ENCODE measurements around the gene KRTAP4-11.
"Not testable (repeated sequence)": the region's sequence is repeated elsewhere in the genome, so short reads cannot be mapped to it uniquely, and the experiment has no call there.

Gene KRTAP4-11

GRCh38 chr17:41103896-41104295, 14.3 kb downstream of the KRTAP4-11 start:
- Histone ChIP-seq H3K27me3 (ENCODE audit: low read length) (no peaks in the 10 kb centered on the region), H3K4me3 (ENCODE audit: insufficient read depth, low read length, poor library complexity, severe bottlenecking) (no peak overlapping the region), H3K4me2 (ENCODE audit: low read depth, low read length, poor library complexity, severe bottlenecking) (no peak overlapping the region), H4K20me1 (ENCODE audit: low read depth, low read length) (no peaks in the 10 kb centered on the region), H3K79me2 (ENCODE audit: insufficient read depth, low read length) (no peaks in the 10 kb centered on the region), H3K36me3 (ENCODE audit: low read length) (no peaks in the 10 kb centered on the region), H2AFZ (ENCODE audit: low read depth, low read length, severe bottlenecking) (no peak overlapping the region), H3K27ac (ENCODE audit: low read depth, low read length) (no peak overlapping the region), H3K9me2 (replicated peaks; ENCODE audit: insufficient read depth, low read length) (no peaks in the 10 kb centered on the region), H3K9ac (ENCODE audit: low read length) (no peak overlapping the region), H3K9me3 (ENCODE audit: insufficient read depth, low read length) (no peaks in the 10 kb centered on the region), H3F3A (ENCODE audit: insufficient read depth) (no peaks in the 10 kb centered on the region)
- TF ChIP-seq CTCF (IDR thresholded peaks at IDR 0.05; ENCODE audit: insufficient read depth, low read length, poor library complexity, severe bottlenecking) (no peak), EZH2phosphoT487 (conservative IDR thresholded peaks at IDR 0.05; ENCODE audit: low read length) (no peak)

DNA sequence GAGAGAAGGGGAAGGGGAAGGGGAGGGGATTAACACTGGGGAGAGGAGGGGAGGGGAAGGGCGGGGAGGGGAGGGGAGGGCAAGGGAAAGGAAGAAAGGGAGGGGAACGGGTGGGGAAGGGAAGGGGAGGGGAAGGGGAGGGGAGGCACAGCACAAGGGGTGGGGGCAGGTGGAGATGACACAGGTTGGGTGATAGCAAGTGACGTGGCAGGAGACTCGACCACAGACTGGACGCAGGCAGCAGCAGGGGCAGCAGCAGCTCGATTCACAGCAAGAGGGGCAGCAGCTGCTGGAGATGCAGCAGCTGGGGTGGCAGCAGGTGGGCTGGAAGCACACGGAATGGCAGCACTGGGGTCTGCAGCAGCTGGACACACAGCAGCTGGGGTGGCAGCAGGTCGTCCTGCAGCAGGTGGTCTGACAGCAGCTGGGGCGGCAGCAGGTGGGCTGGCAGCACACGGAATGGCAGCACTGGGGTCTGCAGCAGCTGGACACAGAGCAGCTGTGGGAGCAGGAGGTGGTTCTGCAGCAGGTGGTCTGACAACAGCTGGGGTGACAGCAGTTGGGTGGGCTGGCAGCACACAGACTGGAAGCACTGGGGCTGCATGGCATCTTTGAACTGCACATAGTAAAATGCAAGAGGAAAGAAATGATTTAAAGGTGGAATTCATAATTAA, 16.4 kb downstream of the KRTAP4-11 start, which contains the start of gene KRTAP4-16:
Gene KRTAP4-16 (minus strand): TSS at position 624 of the 674 bp plus-strand sequence. CDS start 0 bp downstream, at position 624.
- Histone ChIP-seq H3K4me3 (ENCODE audit: insufficient read depth, low read length, poor library complexity, severe bottlenecking) (no peak within 1 kb of the TSS), H4K20me1 (ENCODE audit: low read depth, low read length) (no peaks in the 10 kb centered on the region), H2AFZ (ENCODE audit: low read depth, low read length, severe bottlenecking) (no peak within 1 kb of the TSS), H3K27me3 (ENCODE audit: low read length) (no peaks in the 10 kb centered on the region), H3K9me3 (ENCODE audit: insufficient read depth, low read length) (no peaks in the 10 kb centered on the region), H3K9ac (ENCODE audit: low read length) (no peak within 1 kb of the TSS), H3F3A (ENCODE audit: insufficient read depth) (no peaks in the 10 kb centered on the region), H3K27ac (ENCODE audit: low read depth, low read length) (no peak within 1 kb of the TSS), H3K4me2 (ENCODE audit: low read depth, low read length, poor library complexity, severe bottlenecking) (no peak within 1 kb of the TSS), H3K79me2 (ENCODE audit: insufficient read depth, low read length) (no peaks in the 10 kb centered on the region), H3K9me2 (replicated peaks; ENCODE audit: insufficient read depth, low read length) (no peaks in the 10 kb centered on the region), H3K36me3 (ENCODE audit: low read length) (no peaks in the 10 kb centered on the region)
- no peak for TF ChIP-seq CTCF (IDR thresholded peaks at IDR 0.05; ENCODE audit: insufficient read depth, low read length, poor library complexity, severe bottlenecking)
- TF ChIP-seq EZH2phosphoT487 (conservative IDR thresholded peaks at IDR 0.05; ENCODE audit: low read length), result no peak

DNA sequence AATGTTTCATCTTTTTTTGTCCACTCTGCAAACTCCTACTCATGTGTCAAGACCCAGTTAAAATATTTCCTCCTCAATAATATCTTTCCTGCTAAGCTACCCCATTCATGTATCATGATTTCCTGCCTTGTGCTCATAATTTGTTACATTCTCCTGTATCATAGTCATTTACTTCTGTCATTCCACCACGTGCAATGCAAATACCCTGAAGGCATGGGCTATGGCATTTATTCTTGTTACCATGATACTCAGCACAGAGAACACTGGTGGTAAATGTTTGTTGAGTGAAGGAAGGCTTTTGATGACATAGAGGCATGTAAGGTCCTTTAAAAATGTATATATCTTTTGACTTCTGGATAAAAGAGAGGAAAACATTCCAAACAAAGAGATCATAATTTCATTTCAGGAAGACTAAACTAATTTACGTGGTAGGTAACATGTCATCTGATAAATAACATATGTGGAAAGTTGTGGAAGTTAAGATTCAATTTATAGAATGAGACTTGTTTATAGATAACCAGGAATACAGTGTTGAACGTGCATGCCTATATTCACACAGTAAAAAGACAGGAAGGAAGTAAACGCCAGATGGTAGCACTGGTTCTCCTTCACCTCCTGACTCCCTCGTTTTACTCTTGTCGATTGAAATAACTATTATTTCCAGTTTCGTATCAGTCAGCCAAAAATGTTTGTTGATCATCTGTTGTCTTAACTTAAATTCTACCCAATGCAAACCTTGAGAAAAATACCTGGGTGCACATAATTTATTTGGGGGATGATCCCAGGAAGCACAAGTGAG, 18.3 kb downstream of the KRTAP4-11 start:
- not testable (repeated sequence) for H3K27me3 ChIP-seq (ENCODE audit: low read length); H3K36me3 ChIP-seq (ENCODE audit: low read length); H4K20me1 ChIP-seq (ENCODE audit: low read depth, low read length); H3K9ac ChIP-seq (ENCODE audit: low read length); H3K9me3 ChIP-seq (ENCODE audit: insufficient read depth, low read length); H3K9me2 ChIP-seq (replicated peaks; ENCODE audit: insufficient read depth, low read length); H3K79me2 ChIP-seq (ENCODE audit: insufficient read depth, low read length); H3K4me2 ChIP-seq (ENCODE audit: low read depth, low read length, poor library complexity, severe bottlenecking); H2AFZ ChIP-seq (ENCODE audit: low read depth, low read length, severe bottlenecking); H3F3A ChIP-seq (ENCODE audit: insufficient read depth); H3K4me3 ChIP-seq (ENCODE audit: insufficient read depth, low read length, poor library complexity, severe bottlenecking); H3K27ac ChIP-seq (ENCODE audit: low read depth, low read length)

DNA sequence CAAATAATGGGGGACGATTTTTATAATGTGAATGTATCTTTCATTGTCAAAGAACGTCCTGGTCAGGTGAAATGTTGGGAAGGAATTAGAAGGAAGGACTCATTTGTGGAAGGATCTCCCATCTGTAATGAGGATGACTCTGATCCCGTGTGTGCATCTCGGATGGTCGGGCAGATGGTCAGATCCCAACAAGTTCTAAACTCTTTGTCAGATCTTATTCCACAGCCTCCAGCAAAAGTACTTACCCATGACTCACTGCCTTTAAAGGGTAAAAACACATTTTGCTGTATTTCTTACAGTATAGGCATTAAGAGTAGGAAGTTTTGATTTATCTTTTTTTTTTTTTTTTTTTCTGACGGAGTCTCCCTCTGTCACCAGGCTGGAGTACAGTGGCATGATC, 19.7 kb downstream of the KRTAP4-11 start:
- Histone ChIP-seq H3K9me3 (ENCODE audit: insufficient read depth, low read length) (no peaks in the 10 kb centered on the region), H4K20me1 (ENCODE audit: low read depth, low read length) (no peaks in the 10 kb centered on the region), H3K9ac (ENCODE audit: low read length) (no peak overlapping the region), H3K79me2 (ENCODE audit: insufficient read depth, low read length) (no peaks in the 10 kb centered on the region), H3K4me3 (ENCODE audit: insufficient read depth, low read length, poor library complexity, severe bottlenecking) (no peak overlapping the region), H3K4me2 (ENCODE audit: low read depth, low read length, poor library complexity, severe bottlenecking) (no peak overlapping the region), H3K27ac (ENCODE audit: low read depth, low read length) (no peak overlapping the region), H2AFZ (ENCODE audit: low read depth, low read length, severe bottlenecking) (no peak overlapping the region), H3K27me3 (ENCODE audit: low read length) (no peaks in the 10 kb centered on the region), H3K9me2 (replicated peaks; ENCODE audit: insufficient read depth, low read length) (no peaks in the 10 kb centered on the region), H3K36me3 (ENCODE audit: low read length) (no peaks in the 10 kb centered on the region), H3F3A (ENCODE audit: insufficient read depth) (no peaks in the 10 kb centered on the region)
- TF ChIP-seq CTCF (IDR thresholded peaks at IDR 0.05; ENCODE audit: insufficient read depth, low read length, poor library complexity, severe bottlenecking), result no peak
- TF ChIP-seq EZH2phosphoT487 (conservative IDR thresholded peaks at IDR 0.05; ENCODE audit: low read length), result no peak

Data from SU-DHL-6 (cell line).